GM11168 (cell line): ENCODE measurements around the gene ADAM12.
"Not testable (repeated sequence)": the region's sequence is repeated elsewhere in the genome, so short reads cannot be mapped to it uniquely, and the experiment has no call there.

Experiments
- in situ Hi-C: fragments of 300-500 bp; cut with MboI; formaldehyde crosslinking; loops from one replicate; pipeline ENCODE4 v1.12.0; 2022; ENCODE audit warnings: low sequenced_read_pairs; ENCODE audit not compliant: unreplicated experiment

The ADAM12 gene

DNA sequence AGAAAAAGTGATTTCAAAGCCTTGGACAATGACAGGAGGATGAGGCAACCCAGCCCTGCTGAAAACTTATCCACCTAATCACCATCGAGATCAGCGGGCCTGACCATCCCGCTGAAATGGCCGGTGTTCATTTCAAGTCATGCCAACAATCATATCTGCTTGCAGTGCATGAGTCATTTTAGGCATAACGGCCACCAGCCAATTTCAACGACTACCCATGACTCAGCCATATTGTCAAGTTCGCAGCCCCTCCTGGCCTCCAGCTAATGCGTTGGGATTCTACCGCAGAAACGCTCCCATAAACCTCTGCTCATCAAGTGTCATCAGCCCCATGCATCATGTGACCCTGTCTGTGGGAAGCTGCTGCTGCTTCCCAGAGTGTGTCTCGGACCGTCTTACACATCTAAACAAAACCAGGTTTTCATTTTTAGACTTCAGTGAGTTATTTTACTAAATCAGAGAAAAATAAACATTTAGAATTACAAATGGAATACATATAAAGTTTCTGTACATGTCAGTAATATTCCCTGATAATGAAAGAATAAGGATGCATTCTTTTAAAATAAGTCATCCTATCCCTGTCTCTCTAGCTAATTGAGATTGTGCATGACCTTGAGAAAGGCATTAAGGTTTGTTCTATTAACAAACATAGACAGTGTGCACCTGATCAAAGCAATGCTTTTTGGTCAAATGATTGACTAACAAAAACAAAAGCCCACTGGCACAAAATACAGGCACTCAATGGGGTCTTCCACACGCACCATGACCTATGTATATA is 188.9 kb downstream of the ADAM12 start:
- in situ Hi-C loops = no loop called here

- in situ Hi-C loops = no loop called here
Observed at GRCh38 chr10:126198681-126199080, 189.6 kb downstream of the ADAM12 start.

DNA sequence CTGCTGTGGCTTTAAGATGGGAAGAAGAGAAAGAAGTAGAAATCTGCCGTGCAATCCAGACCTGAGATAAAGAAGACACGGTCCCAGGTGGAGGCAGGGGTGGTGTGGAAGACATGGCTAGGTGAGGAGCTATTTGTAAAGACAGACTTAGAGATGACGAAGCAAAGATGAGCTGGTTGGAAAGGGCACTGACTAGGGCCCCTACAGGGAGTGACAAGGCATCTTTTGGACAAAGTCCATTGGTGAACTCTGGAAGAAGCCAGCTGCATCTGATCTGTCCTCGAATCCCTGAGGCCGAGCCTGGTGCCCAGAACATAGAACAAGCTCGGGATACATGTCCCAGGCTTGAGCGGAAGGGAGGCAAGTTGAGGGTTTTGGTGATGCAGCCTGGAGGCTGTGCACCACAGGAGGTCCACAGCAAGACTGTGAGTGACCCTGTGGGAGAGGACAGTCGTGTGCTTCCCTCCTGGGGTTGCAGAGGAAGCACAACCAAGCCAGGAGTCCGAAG is 191.2 kb downstream of the ADAM12 start:
- in situ Hi-C loops = no loop called here

- in situ Hi-C loops = no loop called here
Observed at GRCh38 chr10:126196281-126196680, 192.0 kb downstream of the ADAM12 start.

DNA sequence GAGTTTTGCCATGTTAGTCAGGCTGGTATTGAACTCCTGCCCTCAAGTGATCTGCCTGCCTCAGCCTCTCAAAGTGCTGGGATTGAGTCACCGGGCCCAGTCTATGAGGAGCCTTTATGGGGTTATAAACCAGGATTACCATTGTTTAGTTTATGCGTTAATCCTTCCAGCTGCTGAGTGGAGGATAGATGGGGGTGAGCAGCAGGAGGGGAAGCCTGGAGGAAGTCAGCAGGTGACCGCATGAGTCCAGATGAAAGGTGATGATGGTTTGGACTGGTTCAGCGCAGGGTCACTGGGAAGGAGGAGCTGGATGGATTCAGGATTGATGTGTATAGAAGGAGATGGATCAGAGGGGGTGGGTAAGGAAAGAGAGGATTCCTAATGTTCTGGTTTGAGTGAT is 197.1 kb downstream of the ADAM12 start:
- in situ Hi-C loops = no loop called here

GRCh38 chr10:126188679-126189200 is 199.5 kb downstream of the ADAM12 start:
- in situ Hi-C loops = no loop called here

DNA sequence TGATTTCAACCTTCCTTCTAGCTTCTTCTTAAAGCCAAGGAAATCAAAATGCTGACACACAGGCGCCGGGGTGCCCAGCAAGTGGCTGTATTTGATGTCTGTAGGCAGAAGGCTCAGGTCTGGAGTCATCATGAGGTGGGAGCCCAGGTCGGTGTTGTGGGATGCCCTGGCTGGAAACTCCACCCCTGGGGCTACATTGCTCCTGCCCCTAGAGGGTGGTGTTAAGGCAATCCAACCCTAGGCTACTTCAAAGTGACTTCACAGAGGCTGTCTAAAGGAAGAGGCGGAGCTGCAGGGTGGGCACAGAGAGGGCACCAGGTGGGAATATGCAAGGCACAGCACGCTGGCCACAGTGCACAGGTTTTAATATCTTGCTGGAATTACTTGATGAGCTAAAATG is 200.9 kb downstream of the ADAM12 start:
- in situ Hi-C loops = no loop called here

DNA sequence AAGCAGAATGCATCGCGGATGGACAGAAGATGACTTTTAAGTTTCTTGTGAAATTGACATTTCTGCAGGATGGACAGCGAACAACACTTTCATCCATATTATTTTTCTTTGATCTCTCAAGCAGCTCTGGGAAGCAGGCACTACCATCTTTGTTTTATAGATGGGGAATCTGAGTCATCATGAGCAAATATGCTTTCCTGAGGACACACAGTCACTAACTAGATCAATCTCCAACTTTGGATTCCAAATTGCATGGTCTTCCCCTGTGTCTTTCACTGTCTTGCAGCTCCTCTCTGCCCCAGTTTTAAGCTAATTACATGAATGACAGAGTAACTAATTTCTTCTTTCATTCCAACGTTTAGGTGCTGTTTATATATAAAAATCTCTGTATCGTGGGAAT is 201.5 kb downstream of the ADAM12 start:
- in situ Hi-C loops = no loop called here

GRCh38 chr10:126185676-126186447 is 202.4 kb downstream of the ADAM12 start:
- in situ Hi-C loops = no loop called here

DNA sequence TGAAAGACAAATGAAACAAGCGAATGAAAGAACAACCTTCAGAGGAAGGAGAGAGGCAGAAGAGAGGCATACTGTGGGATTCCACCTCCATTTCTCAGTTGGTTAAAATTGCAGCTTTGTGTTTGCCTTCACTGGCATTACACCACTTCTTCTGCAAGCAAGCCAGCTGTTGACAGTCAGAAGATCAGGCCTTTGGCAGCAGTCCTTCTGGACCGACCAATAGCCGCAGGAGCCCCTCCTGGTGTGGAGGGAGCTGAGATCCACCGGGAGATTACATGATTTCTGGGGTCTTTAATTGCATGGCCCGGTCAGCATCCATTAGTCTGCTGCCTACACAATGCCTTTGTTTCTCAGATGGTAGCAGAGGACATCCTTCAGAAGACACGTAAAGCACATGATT is 206.7 kb downstream of the ADAM12 start:
- in situ Hi-C loops = no loop called here

DNA sequence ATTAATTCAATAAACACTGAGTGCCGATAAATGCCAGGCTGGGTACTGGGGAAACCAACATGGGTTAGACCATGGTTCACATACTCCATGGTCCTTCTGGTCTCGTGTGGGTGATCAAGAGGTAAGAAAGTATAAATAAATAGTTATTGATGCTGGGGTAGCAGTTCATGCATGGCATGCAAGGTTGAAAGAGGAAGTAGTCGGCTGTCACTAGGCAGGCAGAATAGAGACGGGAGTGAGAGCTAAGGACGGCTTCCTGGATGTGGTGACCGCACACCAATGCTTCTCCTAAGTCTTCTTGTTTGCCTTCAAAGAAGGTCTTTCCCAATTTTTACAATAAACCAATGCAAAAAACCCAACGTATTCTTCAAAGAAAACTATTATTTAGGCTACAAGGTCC is 208.6 kb downstream of the ADAM12 start:
- in situ Hi-C loops = no loop called here

GRCh38 chr10:126177417-126178030 is 210.8 kb downstream of the ADAM12 start:
- in situ Hi-C loops = no loop called here

- in situ Hi-C loops = no loop called here
Observed at GRCh38 chr10:126175641-126176262, 212.5 kb downstream of the ADAM12 start.

DNA sequence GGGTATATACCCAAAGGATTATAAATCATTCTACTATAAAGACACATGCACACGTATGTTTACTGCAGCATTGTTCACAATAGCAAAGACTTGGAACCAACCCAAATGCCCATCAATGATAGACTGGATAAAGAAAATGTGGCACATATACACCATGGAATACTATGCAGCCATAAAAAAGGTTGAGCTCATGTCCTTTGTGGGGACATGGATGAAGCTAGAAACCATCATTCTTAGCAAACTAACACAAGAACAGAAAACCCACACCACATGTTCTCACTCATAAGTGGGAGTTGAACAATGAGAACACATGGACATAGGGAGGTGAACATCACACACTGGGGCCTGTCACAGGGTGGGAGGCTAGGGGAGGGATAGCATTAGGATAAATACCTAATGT is 215.5 kb downstream of the ADAM12 start:
- in situ Hi-C loops = not testable (repeated sequence)

DNA sequence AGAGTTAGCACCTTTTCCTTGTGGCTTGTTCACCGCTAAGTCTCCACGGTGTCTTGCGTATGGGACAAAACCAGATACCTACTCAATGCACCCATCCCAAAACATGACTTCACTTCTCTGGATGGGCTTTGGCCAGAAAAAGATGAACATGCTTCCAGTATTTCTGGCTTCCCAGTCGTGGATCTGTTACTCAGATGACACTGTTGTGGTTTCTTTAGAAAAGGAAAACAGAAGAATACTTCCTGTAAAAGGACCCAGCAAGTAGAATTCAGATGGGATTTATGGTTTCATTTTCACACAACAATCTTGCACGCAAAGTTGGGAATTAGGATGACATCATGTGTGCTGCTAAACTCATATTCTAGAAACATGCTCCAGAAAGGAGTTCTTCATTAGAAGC is 216.7 kb downstream of the ADAM12 start:
- in situ Hi-C loops = no loop called here

GRCh38 chr10:126170776-126171175 is 217.5 kb downstream of the ADAM12 start:
- in situ Hi-C loops = no loop called here

DNA sequence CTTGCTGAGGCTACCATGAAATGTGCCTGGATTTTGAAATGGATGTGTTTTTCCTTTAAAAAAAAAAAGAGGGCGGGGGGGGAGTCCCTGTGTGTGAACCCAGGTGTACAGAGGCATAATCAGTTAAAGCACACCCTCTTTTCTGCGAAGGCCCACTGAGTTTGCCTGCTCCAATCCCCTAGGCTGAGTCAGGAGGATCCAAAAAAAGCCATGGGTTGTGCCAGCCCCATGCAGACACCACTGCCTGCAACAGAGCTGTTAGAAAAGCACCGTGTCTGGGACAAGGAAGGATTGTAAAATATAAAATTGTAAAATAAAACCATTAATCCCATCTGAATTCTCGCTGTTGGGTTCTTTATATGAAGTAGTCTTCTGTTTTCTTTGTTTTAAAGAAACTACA is 217.9 kb downstream of the ADAM12 start:
- in situ Hi-C loops = no loop called here

DNA sequence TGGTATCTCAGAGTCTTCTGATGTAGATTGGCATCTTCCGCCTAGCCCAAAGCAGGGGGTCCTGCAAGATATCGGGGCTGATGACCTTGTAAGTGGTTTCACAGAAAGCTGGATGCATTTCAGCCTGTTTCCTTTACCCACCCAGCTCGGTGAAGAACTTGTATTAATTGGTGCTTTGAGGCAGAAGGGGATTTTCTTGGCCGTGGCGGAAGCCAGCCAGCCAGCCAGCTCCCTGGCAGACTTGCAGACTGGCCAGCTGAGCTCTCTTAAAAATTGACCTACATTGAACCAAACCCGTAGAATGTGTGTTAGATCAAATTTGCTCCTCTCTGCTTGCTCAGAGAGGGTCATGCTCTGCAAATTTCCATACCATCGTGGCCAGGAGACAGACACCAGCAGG is 218.4 kb downstream of the ADAM12 start:
- in situ Hi-C loops = no loop called here

DNA sequence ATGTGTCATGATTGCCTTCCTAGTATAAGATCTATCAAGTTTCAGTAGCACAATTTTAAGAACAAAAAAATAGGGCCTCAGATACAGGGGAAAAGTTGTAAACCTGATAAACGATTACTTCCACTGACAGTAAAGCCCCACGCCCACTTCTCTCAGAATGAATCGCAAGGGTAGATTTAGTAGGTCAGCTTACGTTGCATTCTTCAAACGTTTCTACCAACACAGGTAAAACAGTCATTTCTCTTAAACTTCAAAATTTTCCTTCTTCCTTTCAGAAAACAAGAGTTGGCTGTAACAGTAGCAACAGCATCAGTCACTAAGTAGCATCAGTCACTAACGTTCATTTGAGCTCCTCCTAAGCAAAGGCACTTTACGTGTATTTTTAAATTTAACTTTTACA is 221.5 kb downstream of the ADAM12 start:
- in situ Hi-C loops = no loop called here

GRCh38 chr10:126165874-126166273 is 222.4 kb downstream of the ADAM12 start:
- in situ Hi-C loops = no loop called here
